ENCODE results near the gene AGT.
"Not testable (repeated sequence)": the region's sequence is repeated elsewhere in the genome, so short reads cannot be mapped to it uniquely, and the experiment has no call there.

The AGT gene

DNA sequence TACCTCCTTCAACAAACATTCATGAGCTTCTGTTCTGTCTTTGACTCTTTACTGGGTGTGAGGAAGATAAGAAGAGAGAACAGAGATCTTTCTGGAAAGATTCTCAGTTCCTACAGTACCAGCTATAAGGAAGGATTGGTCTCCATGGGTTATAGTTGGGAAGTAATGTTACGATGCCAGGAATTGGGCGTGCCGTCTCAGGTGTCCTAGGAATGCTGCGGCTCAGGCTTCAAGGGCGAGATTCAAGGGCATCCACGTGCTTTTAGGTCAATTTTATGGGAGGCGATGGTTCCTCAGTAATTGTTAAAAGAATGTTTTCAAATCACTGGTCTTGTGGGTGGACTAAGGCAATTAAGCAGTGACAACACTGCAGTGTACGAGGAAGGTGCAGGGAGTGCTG lies 44.4 kb downstream of the AGT start:
- Histone ChIP-seq H3K36me3 (ENCODE audit: control insufficient read depth, insufficient read depth, low read length) (peaks cover 8% of the 10 kb centered on the region), H3K4me3 (replicated peaks; ENCODE audit: low read depth, low read length) (no peak overlapping the region), H3K27me3 (replicated peaks; ENCODE audit: control insufficient read depth, insufficient read depth, low read length) (no peaks in the 10 kb centered on the region)
- TF ChIP-seq, protein P1, sequence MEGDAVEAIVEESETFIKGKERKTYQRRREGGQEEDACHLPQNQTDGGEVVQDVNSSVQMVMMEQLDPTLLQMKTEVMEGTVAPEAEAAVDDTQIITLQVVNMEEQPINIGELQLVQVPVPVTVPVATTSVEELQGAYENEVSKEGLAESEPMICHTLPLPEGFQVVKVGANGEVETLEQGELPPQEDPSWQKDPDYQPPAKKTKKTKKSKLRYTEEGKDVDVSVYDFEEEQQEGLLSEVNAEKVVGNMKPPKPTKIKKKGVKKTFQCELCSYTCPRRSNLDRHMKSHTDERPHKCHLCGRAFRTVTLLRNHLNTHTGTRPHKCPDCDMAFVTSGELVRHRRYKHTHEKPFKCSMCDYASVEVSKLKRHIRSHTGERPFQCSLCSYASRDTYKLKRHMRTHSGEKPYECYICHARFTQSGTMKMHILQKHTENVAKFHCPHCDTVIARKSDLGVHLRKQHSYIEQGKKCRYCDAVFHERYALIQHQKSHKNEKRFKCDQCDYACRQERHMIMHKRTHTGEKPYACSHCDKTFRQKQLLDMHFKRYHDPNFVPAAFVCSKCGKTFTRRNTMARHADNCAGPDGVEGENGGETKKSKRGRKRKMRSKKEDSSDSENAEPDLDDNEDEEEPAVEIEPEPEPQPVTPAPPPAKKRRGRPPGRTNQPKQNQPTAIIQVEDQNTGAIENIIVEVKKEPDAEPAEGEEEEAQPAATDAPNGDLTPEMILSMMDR (IDR thresholded peaks at IDR 0.05; ENCODE audit: insufficient read depth, low read length, poor library complexity, severe bottlenecking) = no peak
- DNase-seq (ENCODE audit: extremely low read depth, insufficient read length) = no peak

DNA sequence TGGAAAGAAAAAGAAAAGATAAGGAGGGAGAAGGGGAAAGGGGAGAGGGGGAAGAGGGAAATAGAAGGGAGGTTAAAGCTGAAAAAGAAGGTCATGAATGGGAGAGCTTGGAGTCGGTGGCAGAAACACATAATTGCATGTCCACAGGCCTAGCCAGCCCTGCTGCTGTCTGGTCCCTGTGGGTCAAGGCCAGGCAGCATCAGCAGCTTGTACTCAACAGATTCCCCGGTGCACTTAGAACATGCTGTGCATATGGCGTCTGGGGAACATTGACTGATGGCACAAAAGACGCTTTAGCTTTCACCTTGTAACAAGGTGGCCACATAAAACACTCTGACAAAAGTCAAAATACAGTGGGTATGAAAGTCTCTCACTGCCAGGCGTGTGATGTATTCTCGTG lies 45.7 kb downstream of the AGT start:
- no peak for DNase-seq (ENCODE audit: extremely low read depth, insufficient read length)
- TF ChIP-seq, protein P1 (IDR thresholded peaks at IDR 0.05; ENCODE audit: insufficient read depth, low read length, poor library complexity, severe bottlenecking) = no peak
- Histone ChIP-seq H3K36me3 (ENCODE audit: control insufficient read depth, insufficient read depth, low read length) (peaks cover 8% of the 10 kb centered on the region), H3K27me3 (replicated peaks; ENCODE audit: control insufficient read depth, insufficient read depth, low read length) (no peaks in the 10 kb centered on the region), H3K4me3 (replicated peaks; ENCODE audit: low read depth, low read length) (no peak overlapping the region)

DNA sequence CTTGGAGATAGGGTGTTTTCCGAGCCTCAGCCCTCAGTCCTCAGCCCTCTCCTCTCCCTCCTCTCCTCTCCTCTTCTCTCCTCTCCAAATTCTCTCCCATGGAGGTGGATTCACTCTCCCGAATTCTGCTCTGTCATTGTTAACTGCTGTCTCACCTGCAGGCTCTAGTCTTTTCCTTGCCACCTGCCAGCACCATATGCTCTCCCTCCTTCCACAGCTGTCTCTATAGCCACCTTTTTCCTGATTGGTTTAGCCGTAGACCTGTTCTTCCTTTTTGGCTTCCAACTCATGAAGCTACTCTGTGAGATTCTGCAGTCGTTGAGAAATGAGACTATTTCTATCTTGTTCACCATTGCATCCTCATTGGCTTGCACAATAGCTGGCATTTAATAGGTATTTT lies 51.9 kb downstream of the AGT start:
- no peak for DNase-seq (ENCODE audit: extremely low read depth, insufficient read length)
- Histone ChIP-seq H3K27me3 (replicated peaks; ENCODE audit: control insufficient read depth, insufficient read depth, low read length) (no peaks in the 10 kb centered on the region), H3K36me3 (ENCODE audit: control insufficient read depth, insufficient read depth, low read length) (peaks cover 4% of the 10 kb centered on the region), H3K4me3 (replicated peaks; ENCODE audit: low read depth, low read length) (no peak overlapping the region)
- TF ChIP-seq, protein P1 (IDR thresholded peaks at IDR 0.05; ENCODE audit: insufficient read depth, low read length, poor library complexity, severe bottlenecking) = no peak

DNA sequence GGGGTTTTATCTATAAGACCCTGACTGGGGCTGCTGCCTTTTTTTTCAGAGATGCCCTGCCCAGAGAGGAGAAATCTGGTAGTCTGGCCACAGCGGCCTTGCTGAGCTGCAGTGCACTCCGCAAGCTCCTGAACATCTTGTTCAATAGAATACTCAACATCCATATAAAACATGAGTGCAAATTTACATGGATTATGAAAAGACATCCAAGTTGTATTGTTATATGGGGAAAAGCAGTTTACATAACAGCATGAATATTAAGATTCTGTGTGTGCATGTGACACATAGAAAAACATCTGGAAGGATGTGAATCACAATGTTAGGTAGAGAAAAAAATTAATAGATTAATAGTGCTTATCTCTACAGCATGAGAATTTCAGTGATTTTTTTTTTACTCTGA lies 55.2 kb downstream of the AGT start:
- H3K4me3 ChIP-seq (replicated peaks; ENCODE audit: low read depth, low read length) = no peak overlapping the region
- no peak for DNase-seq (ENCODE audit: extremely low read depth, insufficient read length)
- H3K36me3 ChIP-seq (ENCODE audit: control insufficient read depth, insufficient read depth, low read length) = no peaks in the 10 kb centered on the region; the same call in none of the 2 replicates
- no peaks in the 10 kb centered on the region for H3K27me3 ChIP-seq (replicated peaks; ENCODE audit: control insufficient read depth, insufficient read depth, low read length)
- TF ChIP-seq, protein P1 (IDR thresholded peaks at IDR 0.05; ENCODE audit: insufficient read depth, low read length, poor library complexity, severe bottlenecking) = no peak

DNA sequence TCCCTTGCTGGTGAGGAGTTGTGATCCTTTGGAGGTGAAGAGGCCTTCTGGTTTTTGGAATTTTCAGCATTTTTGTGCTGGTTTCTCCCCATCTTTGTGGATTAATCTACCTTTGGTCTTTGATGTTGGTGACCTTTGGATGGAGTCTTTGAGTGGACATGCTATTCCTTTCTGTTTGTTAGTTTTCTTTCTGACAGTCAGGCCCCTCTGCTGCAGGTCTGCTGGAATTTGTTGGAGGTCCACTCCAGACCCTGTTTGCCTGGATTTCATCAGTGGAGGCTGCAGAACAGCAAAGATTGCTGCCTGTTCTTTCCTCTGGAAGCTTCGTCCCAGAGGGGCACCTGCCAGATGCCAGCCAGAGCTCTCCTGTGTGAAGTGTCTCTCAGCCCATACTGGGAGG lies 55.8 kb downstream of the AGT start:
- H3K36me3 ChIP-seq (ENCODE audit: control insufficient read depth, insufficient read depth, low read length); DNase-seq (ENCODE audit: extremely low read depth, insufficient read length); H3K27me3 ChIP-seq (replicated peaks; ENCODE audit: control insufficient read depth, insufficient read depth, low read length); H3K4me3 ChIP-seq (replicated peaks; ENCODE audit: low read depth, low read length): not testable (repeated sequence)

DNA sequence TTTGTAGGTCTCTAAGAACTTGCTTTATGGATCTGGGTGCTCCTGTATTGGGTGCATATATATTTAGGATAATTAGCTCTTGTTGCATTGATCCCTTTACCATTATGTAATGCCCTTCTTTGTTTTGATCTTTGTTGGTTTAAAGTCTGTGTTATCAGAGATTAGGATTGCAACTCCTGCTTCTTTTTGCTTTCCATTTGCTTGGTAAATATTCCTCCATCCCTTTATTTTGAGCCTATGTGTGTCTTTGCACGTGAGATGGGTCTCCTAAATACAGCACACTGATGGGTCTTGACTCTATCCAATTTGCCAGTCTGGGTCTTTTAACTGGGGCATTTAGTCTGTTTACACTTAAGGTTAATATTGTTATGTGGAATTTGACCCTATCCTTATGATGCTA lies 57.2 kb downstream of the AGT start:
- not testable (repeated sequence) for H3K27me3 ChIP-seq (replicated peaks; ENCODE audit: control insufficient read depth, insufficient read depth, low read length); H3K4me3 ChIP-seq (replicated peaks; ENCODE audit: low read depth, low read length); DNase-seq (ENCODE audit: extremely low read depth, insufficient read length); H3K36me3 ChIP-seq (ENCODE audit: control insufficient read depth, insufficient read depth, low read length)
